ENCODE data around the gene RAPGEF2. TPM values are rescaled to one million over a fixed set of nuclear protein-coding genes. Genes with fewer than 3 reads are reported as not detected.

RAPGEF2 gene
- total and polyA plus RNA-seq, 2 experiments from 2014 or later, result 10.2 to 63.1 TPM

- no peak overlapping the region for H3K4me3 ChIP-seq
Observed at GRCh38 chr4:159248384-159249178, 145.7 kb downstream of the RAPGEF2 start.

More at GRCh38 chr4:159248384-159249178, 145.7 kb downstream of the RAPGEF2 start:
- Histone ChIP-seq H3K27ac (ENCODE audit: low read depth) (no peak overlapping the region; the same call in 1 of the 2 replicates), H3K9me2 (ENCODE audit: insufficient read depth) (no peaks in the 10 kb centered on the region), H3K27me3 (ENCODE audit: insufficient read depth) (no peaks in the 10 kb centered on the region), H3K4me2 (no peak overlapping the region), H3K36me3 (ENCODE audit: insufficient read depth) (0 out of 2 replicates have a peak, but pooled peaks cover 8% of the 10 kb centered on the region), H3K79me2 (replicated peaks; ENCODE audit: insufficient read depth) (no peaks in the 10 kb centered on the region), H2AFZ (no peak overlapping the region), H3K4me1 (ENCODE audit: insufficient read depth) (0 out of 2 replicates have a peak, but pooled peaks cover 3% of the 10 kb centered on the region), H3F3A (replicated peaks; ENCODE audit: low read depth) (no peaks in the 10 kb centered on the region), H4K20me1 (replicated peaks; ENCODE audit: insufficient read depth) (no peaks in the 10 kb centered on the region)
- no peak for DNase-seq (ENCODE audit: low spot score)
- Mint-ChIP-seq H3K36me3 (ENCODE audit: low read depth) (peaks cover 23% of the 10 kb centered on the region), H3K27ac (no peak overlapping the region; the same call in 1 of the 2 replicates), H3K4me1 (peaks cover 10% of the 10 kb centered on the region), H3K9me3 (peaks cover 14% of the 10 kb centered on the region; the same call in 2 of the 3 replicates), H3K27me3 (ENCODE audit: insufficient read depth, low read depth, poor library complexity) (no peaks in the 10 kb centered on the region), H3K4me3 (no peak overlapping the region)
- no peak for ATAC-seq
- TF ChIP-seq EZH2phosphoT487 (IDR thresholded peaks at IDR 0.05; ENCODE audit: unreplicated experiment) (no peak), CREB1 (CRISPR knock-in tag; IDR thresholded peaks at IDR 0.05; ENCODE audit: low read depth) (no peak), ZNF331 (CRISPR knock-in tag; IDR thresholded peaks at IDR 0.05; ENCODE audit: low read depth) (no peak), ZNF114 (CRISPR knock-in tag; IDR thresholded peaks at IDR 0.05) (no peak), NANOG (IDR thresholded peaks at IDR 0.05; ENCODE audit: borderline replicate concordance) (no peak), STAT1 (IDR thresholded peaks at IDR 0.05; ENCODE audit: unreplicated experiment) (no peak), EZH2 (IDR thresholded peaks at IDR 0.05; ENCODE audit: low read depth, unreplicated experiment) (no peak), REST (IDR thresholded peaks at IDR 0.05; ENCODE audit: unreplicated experiment) (no peak), POLR2AphosphoS5 (IDR thresholded peaks at IDR 0.05; ENCODE audit: low read depth) (no peak), CTCF (conservative IDR thresholded peaks at IDR 0.05; ENCODE audit: low read depth in 2 of 2) (no peak), ETS1 (IDR thresholded peaks at IDR 0.05) (no peak), JUNB (IDR thresholded peaks at IDR 0.05; ENCODE audit: unreplicated experiment) (no peak), ZNF462 (CRISPR knock-in tag; IDR thresholded peaks at IDR 0.05) (no peak)
